GM18873 (cell line): ENCODE data around the gene GPR137.
A peak's percentile ranks its signal among the peaks of the same experiment; 100 is the strongest.

ENCODE experiments used
- ATAC-seq: cut with Tn5 transposase; IDR thresholded peaks from one replicate; pipeline ENCODE4 v1.9.1; 2021; ENCODE audit warnings: mild to moderate bottlenecking, moderate library complexity, moderate number of reproducible peaks; ENCODE audit not compliant: unreplicated experiment, low FRiP score

Gene GPR137

GRCh38 chr11:64284048-64284961 lies 1.3 kb upstream of the GPR137 start, which contains the start of gene BAD:
Gene BAD, minus strand, starts transcription at chr11:64284665. Its CDS starts 297 bp downstream, at chr11:64284368.
- peak; percentile 56 for ATAC-seq

GRCh38 chr11:64285885-64286800 lies 495 bp downstream of the GPR137 start:
- ATAC-seq, result no peak

GRCh38 chr11:64286801-64287159 lies 1.1 kb downstream of the GPR137 start:
- no peak for ATAC-seq

GRCh38 chr11:64287676-64288352 lies 2.2 kb downstream of the GPR137 start:
- no peak for ATAC-seq

GRCh38 chr11:64288353-64288750 lies 2.7 kb downstream of the GPR137 start:
- ATAC-seq, result no peak

GRCh38 chr11:64289002-64289564 lies 3.4 kb downstream of the GPR137 start:
- ATAC-seq, result no peak

- ATAC-seq, result no peak
Measured at GRCh38 chr11:64290352-64291261, 5.0 kb downstream of the GPR137 start.

GRCh38 chr11:64291262-64291751 lies 5.7 kb downstream of the GPR137 start, which contains the start of gene KCNK4:
Gene KCNK4, plus strand, starts transcription at chr11:64291302. Its CDS starts 1,717 bp downstream, at chr11:64293019.
- no peak for ATAC-seq

- ATAC-seq, result no peak
Measured at GRCh38 chr11:64291752-64292459, 6.3 kb downstream of the GPR137 start.

- no peak for ATAC-seq
Measured at GRCh38 chr11:64292460-64293254, 7.0 kb downstream of the GPR137 start.

- no peak for ATAC-seq
Measured at GRCh38 chr11:64294774-64295173, 9.1 kb downstream of the GPR137 start.

GRCh38 chr11:64295760-64296159 lies 10.1 kb downstream of the GPR137 start:
- ATAC-seq, result no peak

GRCh38 chr11:64296236-64296635 lies 10.6 kb downstream of the GPR137 start:
- no peak for ATAC-seq

GRCh38 chr11:64296830-64297698 lies 11.4 kb downstream of the GPR137 start:
- no peak for ATAC-seq

- ATAC-seq, result no peak
Measured at GRCh38 chr11:64297699-64298358, 12.2 kb downstream of the GPR137 start.
